Epithelial cell of proximal tubule (primary cell): ENCODE data around the gene PAQR9. TPM values are rescaled to one million over a fixed set of nuclear protein-coding genes. Genes with fewer than 3 reads are reported as not detected.

Experiments
- DNase-seq: peaks from one replicate; pipeline ENCODE4 v3.0.0-alpha.2; 2011; ENCODE audit warnings: low read depth
- H3K4me3 ChIP-seq: 2 replicates; pipeline ENCODE4 v1.5.1; 2011; ENCODE audit warnings: low read depth, mild to moderate bottlenecking, low read length
- CTCF ChIP-seq: conservative IDR thresholded peaks from 2 replicates; pipeline ENCODE4 v1.5.1; 2012; ENCODE audit warnings: low read depth, mild to moderate bottlenecking, low read length
- total RNA-seq: library from RNA; depleted of rRNA; stranded (reverse); fragments of >200 nt; gene quantifications from 2 replicates; pipeline ENCODE4 v1.2.3, GENCODE V29; 2015

The PAQR9 gene
- total RNA-seq, 1 donor from 2014 or later = 0.63 TPM

GRCh38 chr3:142912402-142913172 is 50.9 kb downstream of the PAQR9 start:
- no peak overlapping the region for H3K4me3 ChIP-seq
- no peak for TF ChIP-seq CTCF
- DNase-seq = no peak

Other genes with a start within 250 kb of the PAQR9 start
- gene TRPC1, start 239.6 kb downstream of the PAQR9 start, total RNA-seq = 6.9 and 20.0 TPM in 2 replicates
- 4.5 and 7.7 TPM in 2 replicates for gene PCOLCE2, start 74.6 kb downstream of the PAQR9 start, total RNA-seq
- gene U2SURP, start 37.9 kb upstream of the PAQR9 start, total RNA-seq = 65.5 and 77.7 TPM in 2 replicates
- 1.4 and 2.2 TPM in 2 replicates for gene CHST2, start 156.1 kb upstream of the PAQR9 start, total RNA-seq